ENCODE measurements around the gene INSIG1.

INSIG1 gene

GRCh38 chr7:155267023-155267422 is 30.7 kb upstream of the INSIG1 start:
- H3K4me1 ChIP-seq (ENCODE audit: insufficient read depth, low read length, poor library complexity, severe bottlenecking): peaks cover 14% of the 10 kb centered on the region
- no peaks in the 10 kb centered on the region for H3K79me2 ChIP-seq (ENCODE audit: insufficient read depth, low read length)
- H3K36me3 ChIP-seq (ENCODE audit: insufficient read depth, low read length): no peaks in the 10 kb centered on the region
- H3K4me2 ChIP-seq (ENCODE audit: low read depth, low read length, poor library complexity, severe bottlenecking): no peak overlapping the region
- no peaks in the 10 kb centered on the region for H3K9me2 ChIP-seq (replicated peaks; ENCODE audit: low read depth, low read length)
- TF ChIP-seq EZH2phosphoT487 (IDR thresholded peaks at IDR 0.05; ENCODE audit: borderline replicate concordance) (no peak), CTCF (conservative IDR thresholded peaks at IDR 0.05; ENCODE audit: low read length) (no peak)
- H3K4me3 ChIP-seq (ENCODE audit: low read length, poor library complexity, severe bottlenecking): no peak overlapping the region
- H3K9me3 ChIP-seq (ENCODE audit: insufficient read depth, low read depth, low read length): no peaks in the 10 kb centered on the region
- H2AFZ ChIP-seq (ENCODE audit: low read length): no peak overlapping the region
- no peak overlapping the region for H3K9ac ChIP-seq (ENCODE audit: low read depth, low read length, poor library complexity, severe bottlenecking)
- no peaks in the 10 kb centered on the region for H3K27me3 ChIP-seq (ENCODE audit: insufficient read depth, low read length, poor library complexity, severe bottlenecking)
- no peaks in the 10 kb centered on the region for H4K20me1 ChIP-seq (ENCODE audit: insufficient read depth, low read length, poor library complexity, severe bottlenecking)
- H3F3A ChIP-seq (ENCODE audit: low read depth): no peaks in the 10 kb centered on the region

GRCh38 chr7:155267436-155267835 is 30.2 kb upstream of the INSIG1 start:
- Histone ChIP-seq H3K9me2 (replicated peaks; ENCODE audit: low read depth, low read length) (no peaks in the 10 kb centered on the region), H3F3A (ENCODE audit: low read depth) (no peaks in the 10 kb centered on the region), H3K27me3 (ENCODE audit: insufficient read depth, low read length, poor library complexity, severe bottlenecking) (no peaks in the 10 kb centered on the region), H3K36me3 (ENCODE audit: insufficient read depth, low read length) (no peaks in the 10 kb centered on the region), H4K20me1 (ENCODE audit: insufficient read depth, low read length, poor library complexity, severe bottlenecking) (no peaks in the 10 kb centered on the region), H3K9ac (ENCODE audit: low read depth, low read length, poor library complexity, severe bottlenecking) (no peak overlapping the region), H2AFZ (ENCODE audit: low read length) (no peak overlapping the region), H3K79me2 (ENCODE audit: insufficient read depth, low read length) (no peaks in the 10 kb centered on the region), H3K4me2 (ENCODE audit: low read depth, low read length, poor library complexity, severe bottlenecking) (no peak overlapping the region), H3K9me3 (ENCODE audit: insufficient read depth, low read depth, low read length) (no peaks in the 10 kb centered on the region), H3K4me1 (ENCODE audit: insufficient read depth, low read length, poor library complexity, severe bottlenecking) (peaks cover 14% of the 10 kb centered on the region), H3K4me3 (ENCODE audit: low read length, poor library complexity, severe bottlenecking) (no peak overlapping the region)
- no peak for TF ChIP-seq CTCF (conservative IDR thresholded peaks at IDR 0.05; ENCODE audit: low read length)
- TF ChIP-seq EZH2phosphoT487 (IDR thresholded peaks at IDR 0.05; ENCODE audit: borderline replicate concordance): no peak

GRCh38 chr7:155268211-155268610 is 29.5 kb upstream of the INSIG1 start:
- Histone ChIP-seq H3K27me3 (ENCODE audit: insufficient read depth, low read length, poor library complexity, severe bottlenecking) (no peaks in the 10 kb centered on the region), H3K4me2 (ENCODE audit: low read depth, low read length, poor library complexity, severe bottlenecking) (no peak overlapping the region), H3F3A (ENCODE audit: low read depth) (no peaks in the 10 kb centered on the region), H3K4me1 (ENCODE audit: insufficient read depth, low read length, poor library complexity, severe bottlenecking) (peaks cover 14% of the 10 kb centered on the region), H2AFZ (ENCODE audit: low read length) (no peak overlapping the region), H4K20me1 (ENCODE audit: insufficient read depth, low read length, poor library complexity, severe bottlenecking) (no peaks in the 10 kb centered on the region), H3K4me3 (ENCODE audit: low read length, poor library complexity, severe bottlenecking) (no peak overlapping the region), H3K36me3 (ENCODE audit: insufficient read depth, low read length) (no peaks in the 10 kb centered on the region), H3K9me3 (ENCODE audit: insufficient read depth, low read depth, low read length) (no peaks in the 10 kb centered on the region), H3K9me2 (replicated peaks; ENCODE audit: low read depth, low read length) (no peaks in the 10 kb centered on the region), H3K9ac (ENCODE audit: low read depth, low read length, poor library complexity, severe bottlenecking) (no peak overlapping the region), H3K79me2 (ENCODE audit: insufficient read depth, low read length) (no peaks in the 10 kb centered on the region)
- TF ChIP-seq EZH2phosphoT487 (IDR thresholded peaks at IDR 0.05; ENCODE audit: borderline replicate concordance): no peak
- TF ChIP-seq CTCF (conservative IDR thresholded peaks at IDR 0.05; ENCODE audit: low read length): no peak

Measured in Loucy (cell line).